ENCODE results near the gene DET1. TPM values are rescaled to one million over a fixed set of nuclear protein-coding genes. Genes with fewer than 3 reads are reported as not detected.

Gene DET1
- total and polyA plus RNA-seq, 2 of the 13 experiments (the other 11 are each of a cell fraction or from before 2014, with no cell fraction given) = 2.2 to 4.2 TPM

DNA sequence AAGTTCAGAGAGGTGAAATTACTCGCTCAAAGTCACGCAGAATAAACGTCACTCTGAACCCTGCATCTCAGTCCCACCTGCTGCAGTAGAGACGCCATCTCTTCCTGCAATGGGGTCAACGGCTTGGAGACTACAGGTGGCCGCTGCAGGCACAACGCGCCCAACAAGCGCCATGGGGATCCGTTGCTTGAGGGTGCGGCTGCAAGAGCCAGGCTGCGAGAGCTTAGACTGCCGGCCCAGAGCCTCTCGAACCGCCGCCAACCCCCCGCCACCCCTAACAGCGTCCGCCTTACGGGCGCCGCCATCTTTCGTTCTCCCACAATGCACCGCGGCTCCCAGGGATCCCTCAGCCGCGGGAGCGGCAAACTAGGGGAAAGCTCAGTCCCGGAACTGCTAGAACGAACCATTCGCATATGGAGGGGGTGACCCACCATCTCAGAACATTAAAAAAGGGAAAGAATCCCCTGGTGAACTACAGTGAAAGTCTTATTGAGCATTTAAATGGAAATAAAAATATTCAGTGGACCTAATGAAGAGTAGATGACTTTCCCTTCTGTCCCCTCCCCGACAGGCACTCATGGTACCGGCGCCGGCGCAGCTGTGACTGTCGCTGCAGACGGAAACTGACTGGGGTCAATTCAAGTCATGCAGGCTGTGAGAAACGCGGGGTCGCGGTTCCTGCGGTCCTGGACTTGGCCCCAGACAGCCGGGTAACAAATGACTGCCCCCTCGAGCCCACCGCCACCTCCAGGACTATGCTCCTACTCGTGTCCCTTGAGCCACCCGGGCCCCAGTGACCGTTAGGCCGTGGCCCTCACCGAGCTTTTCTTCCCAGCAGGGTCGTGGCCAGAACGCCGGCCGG is 79.2 kb downstream of the DET1 start, which contains the start of the genes MRPL46 and MRPS11 (continued):
- TF ChIP-seq ZNF318 (CRISPR knock-in tag; IDR thresholded peaks at IDR 0.05) (0 out of 2 replicates have a peak, but pooled peaks have one; percentile 19), PREB (CRISPR knock-in tag; IDR thresholded peaks at IDR 0.05) (no peak), ARHGAP35 (CRISPR knock-in tag; IDR thresholded peaks at IDR 0.05; ENCODE audit: borderline replicate concordance) (no peak; the same call in 1 of the 2 replicates), HNRNPK (IDR thresholded peaks at IDR 0.05; ENCODE audit: low read depth, low read length, poor library complexity, severe bottlenecking) (no peak), TFAP4 (IDR thresholded peaks at IDR 0.05; ENCODE audit: borderline replicate concordance, low read depth) (peak; percentile 95), ZNF414 (CRISPR knock-in tag; IDR thresholded peaks at IDR 0.05) (no peak), NFE2 (CRISPR knock-in tag; IDR thresholded peaks at IDR 0.05) (no peak), RBAK (CRISPR knock-in tag; IDR thresholded peaks at IDR 0.05) (no peak), TOE1 (CRISPR knock-in tag; IDR thresholded peaks at IDR 0.05) (no peak; the same call in 1 of the 2 replicates), SATB2 (CRISPR knock-in tag; IDR thresholded peaks at IDR 0.05) (0 out of 2 replicates have a peak, but pooled peaks have one; percentile 46), FOXO4 (CRISPR knock-in tag; conservative IDR thresholded peaks at IDR 0.05) (no peak)
- TF ChIP-seq, protein P1, sequence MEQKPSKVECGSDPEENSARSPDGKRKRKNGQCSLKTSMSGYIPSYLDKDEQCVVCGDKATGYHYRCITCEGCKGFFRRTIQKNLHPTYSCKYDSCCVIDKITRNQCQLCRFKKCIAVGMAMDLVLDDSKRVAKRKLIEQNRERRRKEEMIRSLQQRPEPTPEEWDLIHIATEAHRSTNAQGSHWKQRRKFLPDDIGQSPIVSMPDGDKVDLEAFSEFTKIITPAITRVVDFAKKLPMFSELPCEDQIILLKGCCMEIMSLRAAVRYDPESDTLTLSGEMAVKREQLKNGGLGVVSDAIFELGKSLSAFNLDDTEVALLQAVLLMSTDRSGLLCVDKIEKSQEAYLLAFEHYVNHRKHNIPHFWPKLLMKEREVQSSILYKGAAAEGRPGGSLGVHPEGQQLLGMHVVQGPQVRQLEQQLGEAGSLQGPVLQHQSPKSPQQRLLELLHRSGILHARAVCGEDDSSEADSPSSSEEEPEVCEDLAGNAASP (CRISPR knock-in tag; IDR thresholded peaks at IDR 0.05; ENCODE audit: borderline replicate concordance) = peak; percentile 59; the same call in 1 of the 2 replicates
